ENCODE results near the gene HGF. TPM values are rescaled to one million over a fixed set of nuclear protein-coding genes. Genes with fewer than 3 reads are reported as not detected.

HGF gene
- total RNA-seq, 1 donor from 2014 or later, result 17.2 TPM

DNA sequence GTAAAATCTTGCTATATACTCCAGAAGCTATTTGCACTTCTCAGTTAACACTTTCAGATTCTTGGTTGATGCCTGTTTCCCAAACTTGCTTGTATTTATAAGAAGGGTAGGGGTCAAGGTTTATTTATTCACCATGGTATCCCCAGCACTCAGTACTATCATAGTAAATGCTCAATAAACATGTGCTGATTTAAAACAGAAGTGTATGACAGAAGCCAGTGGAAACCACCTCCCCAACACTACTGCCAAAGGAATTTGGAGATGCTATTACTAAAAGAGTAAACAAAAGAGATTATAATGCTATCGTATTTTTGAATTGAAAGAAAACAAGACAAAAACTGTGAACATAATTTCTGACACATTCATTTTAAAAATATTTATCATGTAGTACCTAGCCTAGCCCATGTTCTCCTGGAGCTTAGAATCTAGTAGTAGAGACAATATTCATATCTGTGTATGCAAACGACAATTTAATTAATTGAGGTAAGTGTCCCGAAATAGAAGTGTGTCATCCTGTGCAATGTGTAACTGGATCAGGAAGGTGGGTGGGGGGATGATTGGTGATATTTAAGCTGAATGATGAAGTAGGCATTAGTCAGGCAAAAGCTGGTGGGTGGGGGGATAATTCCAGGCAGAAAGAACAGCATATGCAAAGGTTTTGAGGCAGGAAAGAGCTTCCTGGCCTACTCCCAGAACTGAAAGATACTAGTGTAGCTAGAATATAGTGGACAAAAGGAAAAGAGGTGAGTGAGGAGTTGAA lies 77.5 kb downstream of the HGF start:
- Histone ChIP-seq H3K27me3 (ENCODE audit: low read depth) (no peaks in the 10 kb centered on the region), H3K4me3 (no peak overlapping the region), H3K27ac (no peak overlapping the region), H3K36me3 (no peaks in the 10 kb centered on the region), H3K9me3 (no peaks in the 10 kb centered on the region), H3K4me1 (no peaks in the 10 kb centered on the region)
- ATAC-seq, result no peak
- intact Hi-C loops (cut with DNase I), result no loop called here
- TF ChIP-seq, protein P1, sequence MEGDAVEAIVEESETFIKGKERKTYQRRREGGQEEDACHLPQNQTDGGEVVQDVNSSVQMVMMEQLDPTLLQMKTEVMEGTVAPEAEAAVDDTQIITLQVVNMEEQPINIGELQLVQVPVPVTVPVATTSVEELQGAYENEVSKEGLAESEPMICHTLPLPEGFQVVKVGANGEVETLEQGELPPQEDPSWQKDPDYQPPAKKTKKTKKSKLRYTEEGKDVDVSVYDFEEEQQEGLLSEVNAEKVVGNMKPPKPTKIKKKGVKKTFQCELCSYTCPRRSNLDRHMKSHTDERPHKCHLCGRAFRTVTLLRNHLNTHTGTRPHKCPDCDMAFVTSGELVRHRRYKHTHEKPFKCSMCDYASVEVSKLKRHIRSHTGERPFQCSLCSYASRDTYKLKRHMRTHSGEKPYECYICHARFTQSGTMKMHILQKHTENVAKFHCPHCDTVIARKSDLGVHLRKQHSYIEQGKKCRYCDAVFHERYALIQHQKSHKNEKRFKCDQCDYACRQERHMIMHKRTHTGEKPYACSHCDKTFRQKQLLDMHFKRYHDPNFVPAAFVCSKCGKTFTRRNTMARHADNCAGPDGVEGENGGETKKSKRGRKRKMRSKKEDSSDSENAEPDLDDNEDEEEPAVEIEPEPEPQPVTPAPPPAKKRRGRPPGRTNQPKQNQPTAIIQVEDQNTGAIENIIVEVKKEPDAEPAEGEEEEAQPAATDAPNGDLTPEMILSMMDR (IDR thresholded peaks at IDR 0.05), result no peak
- DNase-seq, result no peak

DNA sequence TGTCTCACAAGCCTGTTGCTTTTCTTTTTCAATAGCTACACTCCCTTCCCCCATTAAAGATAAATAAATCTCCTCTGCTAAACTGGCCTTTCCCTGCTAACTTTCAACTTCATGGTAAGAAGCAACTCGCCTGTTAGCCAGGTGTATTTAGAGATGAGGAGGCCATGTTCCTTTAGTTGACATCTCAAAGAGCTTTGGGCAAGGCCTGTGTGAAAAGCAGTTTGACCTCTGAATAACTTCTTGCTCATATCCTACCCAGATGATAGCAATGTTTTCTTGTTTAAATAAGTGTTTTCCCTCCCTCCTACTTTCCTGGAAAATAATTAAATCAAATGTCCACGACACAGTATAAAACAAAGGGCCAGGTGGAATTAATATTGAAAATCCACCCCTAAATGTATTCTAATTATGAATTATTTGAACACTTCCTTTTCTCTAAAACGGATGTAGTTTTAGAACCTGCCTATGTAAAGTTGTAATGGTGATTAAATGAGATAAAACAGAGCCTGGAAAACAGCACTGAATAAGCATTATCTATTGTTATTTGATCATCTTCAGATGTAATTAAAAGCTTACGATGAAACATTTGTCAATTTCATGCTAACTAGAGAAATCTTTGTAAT lies 78.5 kb downstream of the HGF start:
- intact Hi-C loops (cut with DNase I), result no loop called here
- TF ChIP-seq, protein P1 (IDR thresholded peaks at IDR 0.05), result no peak
- Histone ChIP-seq H3K27ac (no peak overlapping the region), H3K4me3 (no peak overlapping the region), H3K9me3 (no peaks in the 10 kb centered on the region), H3K27me3 (ENCODE audit: low read depth) (no peaks in the 10 kb centered on the region), H3K36me3 (no peaks in the 10 kb centered on the region), H3K4me1 (no peaks in the 10 kb centered on the region)
- no peak for DNase-seq
- ATAC-seq, result no peak

DNA sequence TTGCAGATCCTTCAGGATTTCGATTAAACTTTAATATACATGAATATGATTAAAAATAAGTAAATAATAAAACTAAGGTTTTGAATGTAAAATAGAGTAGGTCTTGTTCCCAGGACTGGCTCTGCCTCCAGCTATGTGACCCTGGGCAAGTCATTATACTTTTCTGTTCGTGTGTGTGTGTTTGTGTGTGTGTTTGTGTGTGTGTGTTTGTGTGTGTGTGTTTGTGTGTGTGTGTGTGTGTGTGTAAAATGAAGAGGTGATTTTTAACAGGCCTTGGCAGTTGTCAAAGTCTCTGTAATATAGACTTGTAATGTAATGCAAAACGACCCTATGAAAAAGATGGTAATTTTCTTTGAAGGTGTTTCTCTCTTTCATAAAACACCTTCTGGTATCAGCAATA lies 79.2 kb downstream of the HGF start:
- H3K4me1 ChIP-seq, result no peaks in the 10 kb centered on the region
- H3K27ac ChIP-seq, result no peak overlapping the region
- TF ChIP-seq, protein P1 (IDR thresholded peaks at IDR 0.05), result no peak
- no peak overlapping the region for H3K4me3 ChIP-seq
- no peak for DNase-seq
- no peak for ATAC-seq
- no peaks in the 10 kb centered on the region for H3K9me3 ChIP-seq
- H3K36me3 ChIP-seq, result no peaks in the 10 kb centered on the region
- no peaks in the 10 kb centered on the region for H3K27me3 ChIP-seq (ENCODE audit: low read depth)
- intact Hi-C loops (cut with DNase I), result no loop called here

DNA sequence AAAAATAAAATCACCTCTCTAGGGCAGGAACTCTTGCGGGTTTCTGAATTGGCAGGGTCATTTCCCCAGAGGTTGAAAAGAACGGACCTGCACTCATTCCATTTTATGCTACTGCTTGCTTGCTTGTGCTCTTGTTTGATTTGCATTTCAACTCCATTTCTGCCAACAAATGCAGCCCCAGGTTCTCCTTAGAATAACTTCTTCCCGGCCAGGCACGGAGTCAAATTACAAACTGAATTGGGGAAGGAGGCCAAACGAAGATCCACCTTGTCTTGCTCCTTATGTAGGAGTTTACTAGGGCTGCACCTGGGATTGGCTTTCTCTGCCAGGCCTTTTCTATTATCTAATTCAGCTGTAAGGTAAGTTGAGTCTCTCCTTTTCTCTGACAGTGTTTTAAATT lies 79.6 kb downstream of the HGF start:
- Histone ChIP-seq H3K9me3 (no peaks in the 10 kb centered on the region), H3K36me3 (no peaks in the 10 kb centered on the region), H3K4me3 (no peak overlapping the region), H3K27ac (no peak overlapping the region), H3K27me3 (ENCODE audit: low read depth) (no peaks in the 10 kb centered on the region), H3K4me1 (no peaks in the 10 kb centered on the region)
- no peak for DNase-seq
- intact Hi-C loops (cut with DNase I), result no loop called here
- TF ChIP-seq, protein P1 (IDR thresholded peaks at IDR 0.05), result no peak
- ATAC-seq, result no peak

DNA sequence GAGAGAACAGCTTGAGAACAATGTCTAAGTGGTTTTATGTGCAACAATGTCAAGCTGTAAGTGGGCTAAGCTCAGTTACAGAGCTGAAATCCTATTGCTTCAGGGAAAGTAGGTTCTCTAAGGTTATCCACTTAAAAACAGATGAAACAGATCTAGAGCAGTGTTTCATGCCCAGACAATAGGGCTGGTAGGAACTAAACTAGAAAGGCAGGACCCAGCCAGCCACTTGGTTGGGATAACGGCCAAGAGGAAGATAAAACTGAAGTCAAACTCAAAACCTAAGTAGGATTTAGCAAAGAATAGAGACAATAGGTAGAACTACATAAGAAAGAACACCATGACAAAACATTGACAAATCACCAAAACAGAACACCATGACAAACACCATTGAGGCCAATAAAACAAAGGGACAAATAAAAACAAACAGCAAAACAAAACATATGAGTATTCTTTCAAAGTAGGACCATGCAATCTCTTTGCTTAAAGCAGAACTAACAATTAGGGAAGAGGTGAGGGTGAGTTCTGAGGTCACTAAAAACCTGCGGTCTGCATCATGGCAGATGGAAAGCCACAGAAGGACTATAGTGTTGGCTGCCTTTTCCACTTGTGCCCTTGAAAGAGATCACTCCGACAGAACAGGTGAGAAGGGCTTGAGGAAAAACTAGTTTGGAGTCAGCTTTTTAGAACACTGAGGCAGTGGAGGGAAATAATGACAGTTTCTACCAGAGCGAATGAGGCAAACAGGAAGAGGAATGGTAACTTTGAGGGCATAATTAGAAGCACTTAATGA lies 81.0 kb downstream of the HGF start:
- H3K4me3 ChIP-seq, result no peak overlapping the region
- no peaks in the 10 kb centered on the region for H3K27me3 ChIP-seq (ENCODE audit: low read depth)
- no peak for ATAC-seq
- H3K4me1 ChIP-seq, result peaks cover 4% of the 10 kb centered on the region
- DNase-seq, result no peak
- TF ChIP-seq, protein P1 (IDR thresholded peaks at IDR 0.05), result no peak
- H3K27ac ChIP-seq, result no peak overlapping the region
- no peaks in the 10 kb centered on the region for H3K9me3 ChIP-seq
- H3K36me3 ChIP-seq, result no peaks in the 10 kb centered on the region
- intact Hi-C loops (cut with DNase I), result no loop called here
